ENCODE measurements around the gene TMCC1. TPM values are rescaled to one million over a fixed set of nuclear protein-coding genes. Genes with fewer than 3 reads are reported as not detected.
A peak's percentile ranks its signal among the peaks of the same experiment; 100 is the strongest.

TMCC1 gene
- polyA plus RNA-seq, 2 of the 4 experiments (the other 2 are of a cell fraction) = 30.3 to 75.7 TPM

DNA sequence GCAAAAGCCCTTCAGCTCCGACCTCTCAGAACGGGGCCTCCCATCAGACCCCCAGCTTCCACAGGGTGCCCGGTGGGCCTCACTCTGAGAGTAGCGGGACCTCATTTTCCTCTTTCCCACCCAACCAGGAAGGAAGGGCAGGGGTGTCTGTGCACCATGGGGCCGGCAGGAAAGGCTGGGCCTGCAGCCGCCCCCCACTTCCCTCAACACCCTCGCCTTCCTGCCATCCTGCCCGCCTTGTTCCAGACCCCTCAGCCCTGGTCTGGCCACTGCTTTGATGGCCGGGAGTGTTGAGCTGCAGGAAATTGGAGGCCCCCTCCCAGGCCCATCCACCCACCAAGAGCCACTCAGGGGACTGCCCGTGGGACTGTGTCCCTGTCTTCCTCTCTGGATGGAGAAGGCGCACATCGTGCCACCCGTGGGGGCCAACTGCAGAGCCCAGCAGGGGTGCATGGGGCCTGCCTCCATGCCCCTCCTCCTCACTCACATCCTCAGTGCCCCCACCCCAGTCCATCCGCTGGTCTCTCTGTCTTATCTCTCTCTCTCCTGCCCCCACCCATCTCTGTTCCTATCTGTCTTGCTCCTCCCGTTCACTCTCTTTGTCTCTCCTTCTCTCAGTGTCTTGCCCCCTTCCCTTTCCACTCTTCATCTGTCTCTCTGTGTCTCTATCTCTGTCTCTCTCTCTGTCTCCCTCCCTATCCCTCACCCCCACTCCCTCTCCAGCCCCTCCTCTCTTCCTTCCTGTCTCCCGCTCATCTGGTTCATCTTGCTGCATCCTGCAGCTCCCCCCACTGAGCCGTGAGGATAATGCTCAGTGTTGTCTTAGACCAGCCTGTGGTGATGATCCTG lies 285.2 kb downstream of the TMCC1 start:
- H3K4me3 ChIP-seq = no peak overlapping the region
- H3K9me3 ChIP-seq = no peaks in the 10 kb centered on the region
- ChIA-PET CTCF (interaction anchor here (0.5 to 1.7 kb wide), 3 partner anchors 115 to 356 kb away, joined by 3 to 5 read pairs (median 4); no protein-coding TSS in a partner anchor), POLR2A (no interaction called here)
- DNase-seq (ENCODE audit: low read depth in 1 of 2, low spot score in 1 of 2) (peak in 1 of 2 experiments; percentile 70), ATAC-seq (peak in 1 of 2 experiments; percentile 8; a peak in 1 of 6 replicates), FAIRE-seq (no peak)
- peak in 1 of 2 experiments; percentile 52; a peak in 2 of 5 replicates for TF ChIP-seq RAD21 (conservative IDR thresholded peaks at IDR 0.05 in 1 of 2, IDR thresholded peaks at IDR 0.05 in 1 of 2)
- TF ChIP-seq, protein P1, sequence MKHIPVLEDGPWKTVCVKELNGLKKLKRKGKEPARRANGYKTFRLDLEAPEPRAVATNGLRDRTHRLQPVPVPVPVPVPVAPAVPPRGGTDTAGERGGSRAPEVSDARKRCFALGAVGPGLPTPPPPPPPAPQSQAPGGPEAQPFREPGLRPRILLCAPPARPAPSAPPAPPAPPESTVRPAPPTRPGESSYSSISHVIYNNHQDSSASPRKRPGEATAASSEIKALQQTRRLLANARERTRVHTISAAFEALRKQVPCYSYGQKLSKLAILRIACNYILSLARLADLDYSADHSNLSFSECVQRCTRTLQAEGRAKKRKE (CRISPR knock-in tag; IDR thresholded peaks at IDR 0.05; ENCODE audit: low read depth) = no peak
- H3K4me2 ChIP-seq = no peak overlapping the region; the same call in 2 of the 3 replicates
- 79% methylated on average over 9 of the region's 17 CpGs for WGBS (ENCODE audit: missing lambda C conversion rate)
- peaks cover 67% of the 10 kb centered on the region for H3K4me1 ChIP-seq
- peak overlapping the region; percentile 96 to 97; a peak in 5 of 6 replicates for H3K27ac ChIP-seq

DNA sequence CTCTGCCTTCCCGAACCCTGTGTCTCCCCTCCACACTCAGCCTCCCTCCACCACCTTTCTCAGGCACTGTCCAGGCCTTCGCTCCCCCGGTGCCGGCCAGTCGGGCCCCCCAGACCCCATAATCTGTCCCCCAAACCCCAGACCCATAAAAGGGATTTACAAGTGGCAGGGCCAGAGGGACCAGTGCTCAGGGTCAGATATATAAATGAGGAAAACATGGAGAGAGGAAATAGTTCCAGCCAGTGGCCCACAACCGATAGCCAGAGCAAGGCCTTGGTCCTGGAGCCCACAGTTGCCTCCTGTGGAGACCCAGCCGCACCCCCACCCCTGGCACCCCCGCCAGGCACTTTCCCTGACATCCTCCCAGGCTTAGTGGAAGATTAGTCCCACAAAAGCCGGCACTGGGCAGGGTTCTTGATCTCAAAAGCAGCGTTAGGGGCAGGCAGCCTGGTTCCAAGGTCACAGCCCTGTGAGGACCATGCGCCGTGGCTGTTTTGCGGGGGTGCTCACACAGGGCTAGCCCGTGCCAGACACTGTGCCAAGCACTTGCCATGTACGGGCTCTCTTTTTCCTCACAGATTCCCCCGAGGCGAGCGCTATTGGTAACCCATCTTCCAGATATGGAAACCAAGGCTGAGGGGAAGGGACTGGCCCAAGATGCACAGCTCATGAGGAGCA lies 286.0 kb downstream of the TMCC1 start:
- POLR2A ChIA-PET = no interaction called here

DNA sequence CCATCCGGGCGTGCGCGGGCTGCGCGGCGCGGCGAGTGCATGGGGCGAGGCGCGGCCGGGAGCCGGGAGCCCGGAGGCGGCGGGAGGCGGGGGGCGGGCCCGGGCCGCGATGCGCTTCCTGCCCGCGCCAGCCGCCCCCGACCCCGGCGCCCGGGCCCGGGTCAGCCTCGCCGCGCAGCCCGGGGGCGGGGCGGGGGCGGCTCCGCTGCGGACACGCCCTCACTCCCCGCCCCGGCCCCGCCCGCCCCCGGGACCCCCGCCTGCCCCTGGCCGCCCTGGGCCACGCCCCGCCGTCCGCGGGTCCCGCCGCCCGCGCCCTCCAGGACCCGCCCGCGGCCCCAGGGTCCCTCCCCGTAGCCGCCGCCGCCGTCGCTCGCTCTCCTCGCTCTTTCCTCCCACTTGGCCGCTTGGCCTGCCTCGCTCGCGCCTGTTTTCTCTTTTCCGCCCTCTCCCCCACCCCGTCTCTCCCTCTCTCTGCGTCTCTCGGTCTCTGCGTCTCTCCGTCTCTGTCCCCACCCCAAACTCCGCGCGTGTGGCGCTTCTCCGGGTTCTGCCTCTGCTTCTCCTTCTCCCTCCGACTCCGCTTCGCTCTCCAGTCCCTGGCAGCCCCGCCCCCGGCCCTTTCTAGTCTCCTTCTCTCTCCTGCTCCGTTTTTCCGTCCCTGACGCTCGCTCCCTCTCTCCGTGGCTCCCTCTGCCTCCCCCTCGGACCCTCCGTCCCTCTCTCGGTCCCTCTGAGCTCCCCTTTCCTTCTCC lies 286.7 kb downstream of the TMCC1 start, which contains the start of gene PLXND1:
PLXND1 (minus strand) TSS at position 41 of the 755 bp plus-strand sequence; CDS start at position 4, 37 bp downstream.
- no peaks in the 10 kb centered on the region for H3K9me3 ChIP-seq
- peak within 1 kb of the TSS; percentile 89 for H3K4me3 ChIP-seq
- peak; percentile 35 to 61 for ATAC-seq
- TF ChIP-seq POLR2A (IDR thresholded peaks at IDR 0.05; ENCODE audit: low read length) (peak; percentile 27), CBX2 (IDR thresholded peaks at IDR 0.05; ENCODE audit: borderline replicate concordance, low read depth) (no peak), HOXA7 (CRISPR knock-in tag; IDR thresholded peaks at IDR 0.05) (no peak)
- TF ChIP-seq, protein P2, sequence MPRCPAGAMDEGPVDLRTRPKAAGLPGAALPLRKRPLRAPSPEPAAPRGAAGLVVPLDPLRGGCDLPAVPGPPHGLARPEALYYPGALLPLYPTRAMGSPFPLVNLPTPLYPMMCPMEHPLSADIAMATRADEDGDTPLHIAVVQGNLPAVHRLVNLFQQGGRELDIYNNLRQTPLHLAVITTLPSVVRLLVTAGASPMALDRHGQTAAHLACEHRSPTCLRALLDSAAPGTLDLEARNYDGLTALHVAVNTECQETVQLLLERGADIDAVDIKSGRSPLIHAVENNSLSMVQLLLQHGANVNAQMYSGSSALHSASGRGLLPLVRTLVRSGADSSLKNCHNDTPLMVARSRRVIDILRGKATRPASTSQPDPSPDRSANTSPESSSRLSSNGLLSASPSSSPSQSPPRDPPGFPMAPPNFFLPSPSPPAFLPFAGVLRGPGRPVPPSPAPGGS (IDR thresholded peaks at IDR 0.05) = 0 out of 3 replicates have a peak, but pooled peaks have one; percentile 22
- CTCF ChIA-PET = interaction anchor here (1.7 to 1.8 kb wide), 2 partner anchors 116 to 117 kb away, joined by 5 to 13 read pairs; no protein-coding TSS in a partner anchor
- peaks cover 63% of the 10 kb centered on the region for H3K4me1 ChIP-seq
- FAIRE-seq = no peak
- POLR2A ChIA-PET = no interaction called here
- H3K27ac ChIP-seq = peak within 1 kb of the TSS; percentile 96 to 97
- H3K4me2 ChIP-seq = peak within 1 kb of the TSS; percentile 96
- DNase-seq (ENCODE audit: low read depth in 1 of 2, low spot score in 1 of 2) = peak; percentile 53 to 57
- WGBS (ENCODE audit: missing lambda C conversion rate) = 4% methylated on average over 30 of the region's 96 CpGs

More for the DNA sequence above, 286.0 kb downstream of the TMCC1 start:
- Histone ChIP-seq H3K4me1 (peaks cover 67% of the 10 kb centered on the region), H3K4me3 (peak overlapping the region; percentile 60), H3K4me2 (peak overlapping the region; percentile 96), H3K27ac (peak overlapping the region; percentile 96 to 97), H3K9me3 (no peaks in the 10 kb centered on the region)
- no peak; a peak in 1 of 6 replicates for ATAC-seq
- no peak for TF ChIP-seq ZC3H11A (IDR thresholded peaks at IDR 0.05)
- TF ChIP-seq KDM1A (IDR thresholded peaks at IDR 0.05; ENCODE audit: low read depth) = peak; percentile 32; the same call in 1 of the 2 replicates
- DNase-seq (ENCODE audit: low read depth in 1 of 2, low spot score in 1 of 2) = no peak
- WGBS (ENCODE audit: missing lambda C conversion rate) = 71% methylated on average over 15 of the region's 18 CpGs
- CTCF ChIA-PET = interaction anchor here (1.0 to 1.7 kb wide), 2 partner anchors 114 to 117 kb away, joined by 3 to 5 read pairs; no protein-coding TSS in a partner anchor
- no peak for FAIRE-seq

DNA sequence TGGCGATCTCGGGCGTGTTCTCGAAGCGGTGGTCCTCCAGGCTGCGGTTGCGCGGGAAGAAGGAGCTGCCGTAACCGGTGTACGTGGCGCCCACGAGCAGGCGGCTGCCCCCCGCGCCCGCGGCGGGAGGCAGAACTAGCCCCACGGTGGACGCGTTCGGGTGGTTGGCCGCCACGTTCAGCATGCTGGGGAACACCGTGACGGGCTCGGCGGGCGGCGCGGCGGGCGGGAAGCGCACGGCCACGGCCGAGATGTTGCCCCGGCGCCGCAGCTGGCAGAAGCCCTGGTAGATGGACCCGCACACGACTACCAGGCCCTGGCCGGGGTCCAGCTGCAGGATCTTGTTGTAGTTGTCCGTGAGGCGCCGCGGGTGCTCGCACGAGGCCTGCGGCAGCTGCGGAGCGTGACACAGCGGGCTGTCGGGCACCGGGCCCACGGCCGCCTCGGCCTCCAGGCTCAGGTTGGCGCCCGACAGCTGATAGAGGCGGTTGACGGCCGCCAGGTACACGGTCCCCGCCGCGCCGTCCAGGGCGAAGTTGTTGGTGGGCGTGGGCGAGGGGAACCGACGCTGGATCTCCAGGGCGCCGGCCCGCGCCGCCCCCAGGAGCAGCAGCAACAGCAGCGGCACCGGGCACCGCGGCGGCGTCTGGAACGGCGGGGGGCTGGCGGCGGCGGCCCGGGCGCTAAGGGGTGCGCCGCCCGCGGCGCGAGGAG lies 287.4 kb downstream of the TMCC1 start:
- Histone ChIP-seq H3K4me3 (peak overlapping the region; percentile 89), H3K4me1 (peaks cover 62% of the 10 kb centered on the region), H3K4me2 (peak overlapping the region; percentile 86), H3K27ac (peak overlapping the region; percentile 86 to 97), H3K9me3 (no peaks in the 10 kb centered on the region)
- ATAC-seq = peak; percentile 12 to 30
- CTCF ChIA-PET = interaction anchor here (1.2 to 1.8 kb wide), 6 partner anchors 10 to 219 kb away, joined by 3 to 13 read pairs (median 6); no protein-coding TSS in a partner anchor
- POLR2A ChIA-PET = interaction anchor here (1.0 kb wide), 1 partner anchor 21 kb away, joined by 10 read pairs; no protein-coding TSS in a partner anchor
- peak; percentile 36 to 51 for DNase-seq (ENCODE audit: low read depth in 1 of 2, low spot score in 1 of 2)
- WGBS (ENCODE audit: missing lambda C conversion rate) = no CpG with 5 or more reads among the region's 98 CpGs
- FAIRE-seq = no peak
- TF ChIP-seq JUNB (IDR thresholded peaks at IDR 0.05) = no peak
- TF ChIP-seq, protein P3, sequence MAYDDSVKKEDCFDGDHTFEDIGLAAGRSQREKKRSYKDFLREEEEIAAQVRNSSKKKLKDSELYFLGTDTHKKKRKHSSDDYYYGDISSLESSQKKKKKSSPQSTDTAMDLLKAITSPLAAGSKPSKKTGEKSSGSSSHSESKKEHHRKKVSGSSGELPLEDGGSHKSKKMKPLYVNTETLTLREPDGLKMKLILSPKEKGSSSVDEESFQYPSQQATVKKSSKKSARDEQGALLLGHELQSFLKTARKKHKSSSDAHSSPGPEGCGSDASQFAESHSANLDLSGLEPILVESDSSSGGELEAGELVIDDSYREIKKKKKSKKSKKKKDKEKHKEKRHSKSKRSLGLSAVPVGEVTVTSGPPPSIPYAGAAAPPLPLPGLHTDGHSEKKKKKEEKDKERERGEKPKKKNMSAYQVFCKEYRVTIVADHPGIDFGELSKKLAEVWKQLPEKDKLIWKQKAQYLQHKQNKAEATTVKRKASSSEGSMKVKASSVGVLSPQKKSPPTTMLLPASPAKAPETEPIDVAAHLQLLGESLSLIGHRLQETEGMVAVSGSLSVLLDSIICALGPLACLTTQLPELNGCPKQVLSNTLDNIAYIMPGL (CRISPR knock-in tag; IDR thresholded peaks at IDR 0.05; ENCODE audit: borderline replicate concordance) = no peak
- TF ChIP-seq POLR2A (IDR thresholded peaks at IDR 0.05; ENCODE audit: low read length) = no peak
- TF ChIP-seq, protein P4, sequence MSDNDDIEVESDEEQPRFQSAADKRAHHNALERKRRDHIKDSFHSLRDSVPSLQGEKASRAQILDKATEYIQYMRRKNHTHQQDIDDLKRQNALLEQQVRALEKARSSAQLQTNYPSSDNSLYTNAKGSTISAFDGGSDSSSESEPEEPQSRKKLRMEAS (IDR thresholded peaks at IDR 0.05) = peak; percentile 49; the same call in 1 of the 2 replicates
- 0 out of 5 replicates have a peak, but pooled peaks of 1 of the 2 experiments have one; percentile 1 for TF ChIP-seq JUN (IDR thresholded peaks at IDR 0.05)
- TF ChIP-seq RNF2 (IDR thresholded peaks at IDR 0.05; ENCODE audit: borderline replicate concordance, low read depth) = no peak

All from A549 (cell line).